VCaP (cell line): ENCODE data around the gene HAT1.
"Not testable (repeated sequence)": the region's sequence is repeated elsewhere in the genome, so short reads cannot be mapped to it uniquely, and the experiment has no call there.

Source experiments
- H3K27ac ChIP-seq: fragments of 450-650 bp; 2 replicates; pipeline ENCODE4 v1.5.1; 2017
- CTCF ChIP-seq: fragments of 450-650 bp; conservative IDR thresholded peaks from 2 replicates; pipeline ENCODE4 v1.5.1; 2017; ENCODE audit warnings: mild to moderate bottlenecking, moderate library complexity

The HAT1 gene

GRCh38 chr2:171883275-171883893, 38.9 kb upstream of the HAT1 start:
- H3K27ac ChIP-seq, result no peak overlapping the region
- TF ChIP-seq CTCF, result no peak

- TF ChIP-seq CTCF, result no peak
- no peak overlapping the region for H3K27ac ChIP-seq
Observed at GRCh38 chr2:171889333-171889732, 32.9 kb upstream of the HAT1 start.

- no peak overlapping the region for H3K27ac ChIP-seq
- TF ChIP-seq CTCF, result no peak
Observed at GRCh38 chr2:171889808-171890207, 32.5 kb upstream of the HAT1 start.

- H3K27ac ChIP-seq, result peak overlapping the region; percentile 84
- no peak for TF ChIP-seq CTCF
Observed at GRCh38 chr2:171893196-171893823, 29.0 kb upstream of the HAT1 start.

GRCh38 chr2:171893824-171894611, 28.2 kb upstream of the HAT1 start, which contains the start of gene SLC25A12:
Gene SLC25A12, minus strand, starts transcription at chr2:171894244. Its CDS starts 30 bp downstream, at chr2:171894214.
- TF ChIP-seq CTCF, result no peak
- H3K27ac ChIP-seq, result peak within 1 kb of the TSS; percentile 84

GRCh38 chr2:171894612-171894947, 27.7 kb upstream of the HAT1 start:
- peak overlapping the region; percentile 84 for H3K27ac ChIP-seq
- no peak for TF ChIP-seq CTCF

GRCh38 chr2:171895786-171896185, 26.5 kb upstream of the HAT1 start:
- no peak for TF ChIP-seq CTCF

GRCh38 chr2:171899623-171900282, 22.5 kb upstream of the HAT1 start:
- not testable (repeated sequence) for H3K27ac ChIP-seq

More at GRCh38 chr2:171895786-171896185, 26.5 kb upstream of the HAT1 start:
- H3K27ac ChIP-seq, result peak overlapping the region; percentile 84
